Mesendoderm (in vitro differentiated cells): ENCODE measurements around the gene PTBP2.

Source experiments
- DNase-seq: peaks from one replicate; pipeline ENCODE4 v3.0.0; 2013
- H2AK5ac ChIP-seq: 2 replicates; pipeline ENCODE4 v1.6.1; 2013; ENCODE audit warnings: low read length, inconsistent platforms
- H2BK120ac ChIP-seq: 2 replicates; pipeline ENCODE4 v1.6.1; 2013; ENCODE audit warnings: low read depth, mild to moderate bottlenecking, low read length, moderate library complexity, mixed read lengths
- H2BK15ac ChIP-seq: replicated peaks from 2 replicates; pipeline ENCODE4 v1.6.1; 2013; ENCODE audit warnings: low read depth, mild to moderate bottlenecking, moderate library complexity
- H2BK5ac ChIP-seq: 2 replicates; pipeline ENCODE4 v1.6.1; 2013; ENCODE audit warnings: low read length, inconsistent platforms
- H3K18ac ChIP-seq: 2 replicates; pipeline ENCODE4 v1.6.1; 2013; ENCODE audit warnings: mild to moderate bottlenecking, low read length, mixed read lengths
- H3K23ac ChIP-seq: one replicate; pipeline ENCODE4 v1.6.1; 2013; ENCODE audit warnings: low read length
- H3K27ac ChIP-seq: 2 replicates; pipeline ENCODE4 v1.5.1; 2013; ENCODE audit warnings: low read depth, mild to moderate bottlenecking, inconsistent platforms, low read length, moderate library complexity
- H3K27me3 ChIP-seq: 2 replicates; pipeline ENCODE4 v1.6.1; 2013; ENCODE audit warnings: low read length, control low read depth, mild to moderate bottlenecking, inconsistent platforms; ENCODE audit not compliant: insufficient read depth, poor library complexity
- H3K36me3 ChIP-seq: 2 replicates; pipeline ENCODE4 v1.6.1; 2013; ENCODE audit warnings: low read length, inconsistent platforms; ENCODE audit not compliant: control insufficient read depth, insufficient read depth
- H3K4ac ChIP-seq: one replicate; pipeline ENCODE4 v1.6.1; 2013; ENCODE audit warnings: low read depth, mild to moderate bottlenecking, low read length, moderate library complexity
- H3K4me1 ChIP-seq: 2 replicates; pipeline ENCODE4 v1.6.1; 2013; ENCODE audit warnings: low read depth, low read length, inconsistent platforms; ENCODE audit not compliant: control insufficient read depth
- H3K4me2 ChIP-seq: 2 replicates; pipeline ENCODE4 v1.6.1; 2013; ENCODE audit warnings: low read length
- H3K4me3 ChIP-seq: 2 replicates; pipeline ENCODE4 v1.5.1; 2013; ENCODE audit warnings: mild to moderate bottlenecking, low read length
- H3K56ac ChIP-seq: one replicate; pipeline ENCODE4 v1.6.1; 2013; ENCODE audit warnings: low read length
- H3K79me1 ChIP-seq: 2 replicates; pipeline ENCODE4 v1.6.1; 2013; ENCODE audit warnings: low read length, inconsistent platforms
- H3K79me2 ChIP-seq: 2 replicates; pipeline ENCODE4 v1.6.1; 2013; ENCODE audit warnings: mild to moderate bottlenecking, low read length; ENCODE audit not compliant: control insufficient read depth, insufficient read depth
- H3K9ac ChIP-seq: 2 replicates; pipeline ENCODE4 v1.6.1; 2013; ENCODE audit warnings: low read length, inconsistent platforms
- H4K5ac ChIP-seq: one replicate; pipeline ENCODE4 v1.6.1; 2013; ENCODE audit warnings: low read length
- H4K8ac ChIP-seq: one replicate; pipeline ENCODE4 v1.6.1; 2013; ENCODE audit warnings: low read depth, mild to moderate bottlenecking, control low read depth, low read length, moderate library complexity
- WGBS: extraction: QIAGEN DNeasy Blood & Tissue Kit; methylation state at CpG from one replicate; pipeline ENCODE4 v1.1.7; 2013; ENCODE audit warnings: low lambda C conversion rate, missing lambda C conversion rate; ENCODE audit not compliant: insufficient coverage; ENCODE audit errors: extremely low coverage; 5-methylcytosine and 5-hydroxymethylcytosine counted together

The PTBP2 gene

DNA sequence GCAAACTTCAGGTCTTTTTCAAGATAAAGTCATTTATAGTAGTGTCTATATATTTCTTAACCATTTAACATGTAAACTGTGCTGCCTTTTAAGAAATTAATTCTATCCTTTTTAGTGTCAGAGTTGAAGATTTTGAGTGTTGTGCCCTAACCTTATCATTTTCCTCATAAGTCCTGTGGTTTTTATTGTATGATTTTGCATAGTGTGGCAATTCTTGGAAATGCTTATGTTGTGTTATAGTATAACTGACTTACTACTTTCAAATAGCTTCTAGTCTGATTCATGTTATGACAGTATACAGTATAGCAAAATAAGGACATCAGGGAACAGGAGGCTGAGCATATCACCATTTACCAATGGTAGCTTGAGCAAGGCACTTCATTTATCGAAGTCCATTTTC, 99.1 kb downstream of the PTBP2 start:
- Histone ChIP-seq H2BK5ac (no peak overlapping the region), H3K36me3 (no peaks in the 10 kb centered on the region), H3K9ac (no peak overlapping the region), H3K4me1 (no peaks in the 10 kb centered on the region), H3K56ac (no peak overlapping the region), H4K8ac (no peak overlapping the region), H3K27me3 (no peaks in the 10 kb centered on the region), H3K23ac (no peak overlapping the region), H4K5ac (no peak overlapping the region), H3K4me3 (no peak overlapping the region), H3K4me2 (no peak overlapping the region), H3K79me2 (no peaks in the 10 kb centered on the region), H3K4ac (no peak overlapping the region), H3K27ac (no peak overlapping the region), H2BK15ac (no peak overlapping the region), H3K79me1 (no peaks in the 10 kb centered on the region), H2AK5ac (no peak overlapping the region), H2BK120ac (no peak overlapping the region), H3K18ac (no peak overlapping the region)
- no peak for DNase-seq
- no CpG with 5 or more reads among the region's 1 CpG for WGBS

DNA sequence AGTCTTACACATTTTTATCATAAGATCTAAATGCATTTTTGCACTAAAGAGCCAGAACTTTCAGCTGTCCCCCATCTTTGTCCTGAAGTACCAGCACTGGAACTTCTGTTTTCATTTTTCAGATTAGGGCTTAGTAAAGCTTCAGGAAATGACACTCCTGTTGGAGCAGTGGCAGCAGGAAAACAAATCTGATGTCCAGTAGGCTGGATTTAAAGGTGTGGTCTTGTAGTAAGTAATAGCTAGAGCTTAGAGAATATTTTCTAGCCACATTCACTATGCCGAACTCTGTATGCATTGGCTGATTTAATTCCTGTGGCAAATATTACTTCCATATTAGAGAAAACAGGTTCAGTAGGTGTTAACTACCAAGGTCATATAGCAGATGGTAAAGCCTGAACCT, 103.6 kb downstream of the PTBP2 start:
- Histone ChIP-seq H3K79me2 (no peaks in the 10 kb centered on the region), H3K4ac (no peak overlapping the region), H3K9ac (no peak overlapping the region), H2BK5ac (no peak overlapping the region), H3K79me1 (no peaks in the 10 kb centered on the region), H3K4me3 (no peak overlapping the region), H3K23ac (no peak overlapping the region), H2BK120ac (no peak overlapping the region), H2BK15ac (no peak overlapping the region), H3K56ac (no peak overlapping the region), H3K4me2 (no peak overlapping the region), H3K27me3 (no peaks in the 10 kb centered on the region), H3K18ac (no peak overlapping the region), H4K8ac (no peak overlapping the region), H4K5ac (no peak overlapping the region), H2AK5ac (no peak overlapping the region), H3K4me1 (no peaks in the 10 kb centered on the region), H3K36me3 (no peaks in the 10 kb centered on the region), H3K27ac (no peak overlapping the region)
- WGBS: no CpG with 5 or more reads among the region's 1 CpG
- no peak for DNase-seq

DNA sequence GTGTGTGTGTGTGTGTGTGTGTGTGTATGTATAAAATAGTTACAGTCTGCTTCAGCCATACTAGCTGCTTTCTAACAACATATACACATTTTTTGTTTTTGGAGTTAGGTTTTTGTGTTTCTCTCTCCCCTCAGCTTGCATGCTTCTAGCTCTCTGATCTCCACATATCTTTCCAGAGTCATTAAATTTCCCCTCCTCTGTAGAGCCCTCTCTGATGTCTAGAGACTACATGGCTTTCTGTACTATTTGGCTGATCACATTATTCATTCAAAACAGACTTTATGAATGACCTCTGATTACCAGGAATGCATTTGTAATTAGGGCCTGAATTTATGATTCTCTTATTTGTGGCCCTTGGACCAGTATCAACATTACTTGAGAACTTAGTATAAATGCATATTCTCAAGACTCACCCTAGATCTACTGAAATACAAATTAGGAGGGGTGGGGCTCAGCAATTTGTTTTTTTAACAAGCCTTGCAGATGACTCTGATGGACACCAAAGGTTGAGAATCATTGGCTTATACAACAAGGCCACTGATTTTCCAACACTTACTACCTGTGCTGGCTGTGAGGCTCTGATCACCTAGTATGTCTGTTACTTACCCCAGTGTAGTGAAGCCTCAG, 104.5 kb downstream of the PTBP2 start:
- no peaks in the 10 kb centered on the region for H3K27me3 ChIP-seq
- H4K8ac ChIP-seq: no peak overlapping the region
- H3K79me1 ChIP-seq: no peaks in the 10 kb centered on the region
- no peak overlapping the region for H3K18ac ChIP-seq
- no peak overlapping the region for H3K4ac ChIP-seq
- H3K27ac ChIP-seq: no peak overlapping the region
- H2BK5ac ChIP-seq: no peak overlapping the region
- H3K4me2 ChIP-seq: no peak overlapping the region
- H3K23ac ChIP-seq: no peak overlapping the region
- no peak for DNase-seq
- H2BK120ac ChIP-seq: no peak overlapping the region
- H4K5ac ChIP-seq: no peak overlapping the region
- H3K56ac ChIP-seq: no peak overlapping the region
- no peak overlapping the region for H2BK15ac ChIP-seq
- H3K9ac ChIP-seq: no peak overlapping the region
- H3K36me3 ChIP-seq: no peaks in the 10 kb centered on the region
- no peak overlapping the region for H2AK5ac ChIP-seq
- no peaks in the 10 kb centered on the region for H3K4me1 ChIP-seq
- H3K4me3 ChIP-seq: no peak overlapping the region
- H3K79me2 ChIP-seq: no peaks in the 10 kb centered on the region

- Histone ChIP-seq H3K4me1 (peaks cover 2% of the 10 kb centered on the region), H3K27ac (no peak overlapping the region), H3K56ac (no peak overlapping the region), H3K9ac (no peak overlapping the region), H2BK15ac (no peak overlapping the region), H3K79me1 (no peaks in the 10 kb centered on the region), H3K79me2 (no peaks in the 10 kb centered on the region), H2BK5ac (no peak overlapping the region), H3K27me3 (no peaks in the 10 kb centered on the region), H3K4me3 (no peak overlapping the region), H3K18ac (no peak overlapping the region), H3K23ac (no peak overlapping the region), H2BK120ac (no peak overlapping the region), H4K5ac (no peak overlapping the region), H3K4ac (no peak overlapping the region), H2AK5ac (no peak overlapping the region), H4K8ac (no peak overlapping the region), H3K36me3 (no peaks in the 10 kb centered on the region), H3K4me2 (no peak overlapping the region)
- WGBS: no CpG with 5 or more reads among the region's 1 CpG
- DNase-seq: no peak
These were observed 111.8 kb downstream of the PTBP2 start for GRCh38 chr1:96833376-96833775.

DNA sequence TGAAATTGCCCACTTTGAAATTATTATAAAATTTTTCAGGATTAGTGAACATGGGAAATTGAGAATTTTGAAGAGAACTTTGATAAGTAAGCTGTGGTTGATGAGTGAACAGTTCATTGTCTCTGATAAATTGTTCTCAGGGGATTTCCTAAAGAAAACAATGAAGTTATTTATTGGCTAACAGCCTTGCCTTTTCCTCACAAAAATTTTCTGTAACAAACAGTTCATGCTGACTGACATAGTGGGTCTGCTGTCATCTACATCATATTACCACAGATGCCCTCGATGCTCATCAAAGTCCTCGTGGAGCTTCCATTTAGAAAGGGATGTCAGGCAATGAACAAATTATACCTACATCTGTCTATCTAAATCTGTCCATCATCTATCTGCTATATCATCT, 113.4 kb downstream of the PTBP2 start:
- no peak overlapping the region for H4K8ac ChIP-seq
- no peak overlapping the region for H3K18ac ChIP-seq
- H3K4me1 ChIP-seq: peaks cover 2% of the 10 kb centered on the region
- no peak overlapping the region for H3K56ac ChIP-seq
- H4K5ac ChIP-seq: no peak overlapping the region
- no peaks in the 10 kb centered on the region for H3K79me1 ChIP-seq
- no peak for DNase-seq
- H2BK5ac ChIP-seq: no peak overlapping the region
- no peak overlapping the region for H3K4me2 ChIP-seq
- H3K36me3 ChIP-seq: no peaks in the 10 kb centered on the region
- no peak overlapping the region for H3K4ac ChIP-seq
- no peak overlapping the region for H2AK5ac ChIP-seq
- H3K79me2 ChIP-seq: no peaks in the 10 kb centered on the region
- no peak overlapping the region for H3K23ac ChIP-seq
- H3K9ac ChIP-seq: no peak overlapping the region
- no peak overlapping the region for H3K4me3 ChIP-seq
- no peak overlapping the region for H3K27ac ChIP-seq
- WGBS: no CpG with 5 or more reads among the region's 2 CpGs
- no peaks in the 10 kb centered on the region for H3K27me3 ChIP-seq
- no peak overlapping the region for H2BK120ac ChIP-seq
- no peak overlapping the region for H2BK15ac ChIP-seq

- no peak overlapping the region for H3K4me3 ChIP-seq
These were observed 115.6 kb downstream of the PTBP2 start for GRCh38 chr1:96837057-96837780.

More at GRCh38 chr1:96837057-96837780, 115.6 kb downstream of the PTBP2 start:
- H3K4me2 ChIP-seq: no peak overlapping the region
- H3K4ac ChIP-seq: no peak overlapping the region
- no peak overlapping the region for H3K18ac ChIP-seq
- H3K27me3 ChIP-seq: no peaks in the 10 kb centered on the region
- H2BK15ac ChIP-seq: peak overlapping the region; percentile 7
- no peak overlapping the region for H3K23ac ChIP-seq
- no peak overlapping the region for H3K56ac ChIP-seq
- no peak overlapping the region for H2AK5ac ChIP-seq
- H3K36me3 ChIP-seq: no peaks in the 10 kb centered on the region
- no CpG with 5 or more reads among the region's 7 CpGs for WGBS
- H2BK5ac ChIP-seq: no peak overlapping the region
- H4K8ac ChIP-seq: no peak overlapping the region
- peaks cover 2% of the 10 kb centered on the region for H3K4me1 ChIP-seq
- no peaks in the 10 kb centered on the region for H3K79me1 ChIP-seq
- no peak overlapping the region for H3K9ac ChIP-seq
- H3K27ac ChIP-seq: no peak overlapping the region
- no peak overlapping the region for H2BK120ac ChIP-seq
- DNase-seq: no peak
- no peak overlapping the region for H4K5ac ChIP-seq
- no peaks in the 10 kb centered on the region for H3K79me2 ChIP-seq
